ENCODE data around the gene METTL17. TPM values are rescaled to one million over a fixed set of nuclear protein-coding genes. Genes with fewer than 3 reads are reported as not detected.
"Not testable (repeated sequence)": the region's sequence is repeated elsewhere in the genome, so short reads cannot be mapped to it uniquely, and the experiment has no call there.

METTL17 gene, protein sequence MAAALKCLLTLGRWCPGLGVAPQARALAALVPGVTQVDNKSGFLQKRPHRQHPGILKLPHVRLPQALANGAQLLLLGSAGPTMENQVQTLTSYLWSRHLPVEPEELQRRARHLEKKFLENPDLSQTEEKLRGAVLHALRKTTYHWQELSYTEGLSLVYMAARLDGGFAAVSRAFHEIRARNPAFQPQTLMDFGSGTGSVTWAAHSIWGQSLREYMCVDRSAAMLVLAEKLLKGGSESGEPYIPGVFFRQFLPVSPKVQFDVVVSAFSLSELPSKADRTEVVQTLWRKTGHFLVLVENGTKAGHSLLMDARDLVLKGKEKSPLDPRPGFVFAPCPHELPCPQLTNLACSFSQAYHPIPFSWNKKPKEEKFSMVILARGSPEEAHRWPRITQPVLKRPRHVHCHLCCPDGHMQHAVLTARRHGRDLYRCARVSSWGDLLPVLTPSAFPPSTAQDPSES
- total RNA-seq: 63.5 and 118 TPM in 2 replicates

DNA sequence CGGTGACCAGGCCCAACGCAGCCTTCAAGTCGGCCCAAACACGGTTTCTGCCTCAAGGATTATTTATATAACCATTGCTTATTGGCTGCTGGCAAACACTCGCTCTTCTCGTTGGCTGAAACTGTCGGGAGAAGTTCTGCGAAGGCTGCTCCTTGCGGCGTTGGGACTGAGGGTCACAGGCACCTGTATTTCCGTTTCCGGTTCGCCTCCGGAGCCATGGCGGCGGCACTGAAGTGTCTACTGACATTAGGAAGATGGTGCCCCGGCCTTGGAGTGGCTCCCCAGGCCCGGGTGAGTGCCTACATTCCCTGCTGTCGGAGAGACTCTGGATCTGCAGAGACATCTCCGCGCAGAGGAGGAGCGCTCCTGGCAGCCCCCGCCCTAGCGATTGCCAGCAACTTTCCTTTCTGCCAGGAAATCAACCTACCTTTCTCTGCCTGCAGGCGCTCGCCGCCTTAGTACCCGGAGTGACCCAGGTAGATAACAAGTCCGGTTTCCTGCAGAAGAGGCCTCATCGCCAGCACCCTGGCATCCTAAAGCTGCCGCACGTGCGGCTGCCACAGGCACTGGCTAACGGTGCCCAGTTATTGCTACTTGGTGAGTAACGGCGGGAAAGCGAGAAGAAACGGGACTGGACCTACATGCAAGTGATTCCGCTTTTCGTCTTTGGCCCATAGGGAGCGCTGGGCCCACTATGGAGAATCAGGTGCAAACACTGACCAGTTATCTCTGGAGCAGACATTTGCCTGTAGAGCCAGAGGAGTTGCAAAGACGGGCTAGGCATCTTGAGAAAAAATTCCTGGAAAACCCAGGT is at the start of gene METTL17:
METTL17 (plus strand) TSS at position 194 of the 814 bp plus-strand sequence; CDS start at position 217, 23 bp downstream.
- peak; percentile 86 for DNase-seq (ENCODE audit: low read depth)
- peak within 1 kb of the TSS; percentile 88 for H3K4me3 ChIP-seq (ENCODE audit: low read depth, low read length)
- TF ChIP-seq CTCF (conservative IDR thresholded peaks at IDR 0.05; ENCODE audit: low read depth, low read length): peak; percentile 71

GRCh38 chr14:20945146-20945545 is 44.6 kb upstream of the METTL17 start:
- not testable (repeated sequence) for DNase-seq (ENCODE audit: low read depth); H3K4me3 ChIP-seq (ENCODE audit: low read depth, low read length)

GRCh38 chr14:20946707-20947106 is 43.1 kb upstream of the METTL17 start:
- H3K4me3 ChIP-seq (ENCODE audit: low read depth, low read length); DNase-seq (ENCODE audit: low read depth): not testable (repeated sequence)

DNA sequence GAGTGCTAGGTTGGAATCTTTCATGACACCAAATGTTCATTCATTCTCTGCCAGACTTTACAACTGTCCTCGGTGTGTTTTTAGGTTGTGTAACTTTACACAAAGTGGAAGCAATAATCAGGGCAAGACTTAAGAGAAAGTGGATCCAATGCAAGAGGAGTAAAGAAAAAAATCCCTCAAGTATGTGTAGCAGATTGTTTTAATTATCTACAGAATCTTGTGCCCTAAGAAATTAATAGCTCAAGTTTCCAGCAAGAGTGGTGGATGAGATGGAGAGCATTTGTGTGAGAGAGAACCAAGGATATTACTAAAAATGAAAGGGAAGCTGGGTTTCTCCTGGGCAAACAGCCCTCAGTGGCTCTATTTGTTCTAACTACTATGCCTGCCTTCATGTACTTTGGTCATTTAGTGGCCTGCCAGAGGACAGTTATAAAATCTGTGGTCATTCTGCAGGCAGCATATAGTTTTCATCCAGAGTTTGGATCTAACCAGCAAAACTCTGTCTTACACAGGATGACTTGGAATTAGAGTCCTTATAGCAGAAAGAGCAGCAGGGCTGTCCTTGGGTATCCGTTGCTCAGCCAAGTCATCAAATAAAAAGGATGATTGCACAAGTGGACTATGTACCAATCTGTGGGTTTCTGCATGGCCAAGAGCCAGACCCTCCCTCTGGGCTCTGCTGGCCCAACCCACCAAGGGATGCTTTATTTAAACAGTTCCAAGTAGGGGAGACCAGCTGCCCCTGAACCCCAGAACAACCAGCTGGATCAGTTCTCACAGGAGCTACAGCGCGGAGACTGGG is 34.8 kb upstream of the METTL17 start, which contains the start of gene RNASE2:
RNASE2 (plus strand) TSS at position 752 of the 802 bp plus-strand sequence. CDS start 285 bp downstream, outside the sequence.
- not testable (repeated sequence) for H3K4me3 ChIP-seq (ENCODE audit: low read depth, low read length); DNase-seq (ENCODE audit: low read depth)

DNA sequence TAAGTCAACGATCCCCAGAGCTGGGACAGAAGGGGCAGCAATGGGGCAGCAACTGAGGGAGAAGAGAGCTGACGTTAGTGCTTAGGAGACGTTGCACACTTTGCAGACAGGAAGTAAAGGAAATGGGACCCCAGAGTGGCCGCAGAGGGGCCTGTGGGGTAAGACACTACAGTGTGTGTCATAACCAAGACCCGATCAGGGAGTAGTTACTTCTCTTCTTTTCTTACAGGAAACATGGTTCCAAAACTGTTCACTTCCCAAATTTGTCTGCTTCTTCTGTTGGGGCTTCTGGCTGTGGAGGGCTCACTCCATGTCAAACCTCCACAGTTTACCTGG is 34.3 kb upstream of the METTL17 start:
- H3K4me3 ChIP-seq (ENCODE audit: low read depth, low read length); DNase-seq (ENCODE audit: low read depth): not testable (repeated sequence)

GRCh38 chr14:20956376-20956976 is 33.3 kb upstream of the METTL17 start:
- no peak for TF ChIP-seq CTCF (conservative IDR thresholded peaks at IDR 0.05; ENCODE audit: low read depth, low read length)
- H3K4me3 ChIP-seq (ENCODE audit: low read depth, low read length): no peak overlapping the region
- no peak for DNase-seq (ENCODE audit: low read depth)

DNA sequence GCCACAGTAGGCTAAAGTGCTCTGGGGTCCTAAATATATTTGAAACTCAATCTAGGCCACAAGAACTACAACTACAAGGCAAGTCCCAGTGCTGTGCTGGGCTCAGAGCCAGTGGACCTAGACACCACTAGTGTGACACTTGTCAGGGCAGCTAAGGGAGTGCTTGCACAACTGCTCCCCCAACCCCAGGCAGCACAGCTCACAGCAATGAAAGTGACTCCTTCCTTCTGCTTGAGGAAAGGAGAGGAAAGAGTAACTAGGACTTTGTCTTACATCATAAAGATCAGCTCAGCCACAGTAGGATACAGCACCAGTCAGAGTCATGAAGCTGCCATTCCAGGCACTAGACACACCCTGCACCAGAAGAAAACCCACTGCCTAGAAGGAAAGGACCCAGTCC is 30.8 kb upstream of the METTL17 start:
- not testable (repeated sequence) for H3K4me3 ChIP-seq (ENCODE audit: low read depth, low read length); DNase-seq (ENCODE audit: low read depth)

- TF ChIP-seq CTCF (conservative IDR thresholded peaks at IDR 0.05; ENCODE audit: low read depth, low read length): no peak
- DNase-seq (ENCODE audit: low read depth): no peak
- no peak overlapping the region for H3K4me3 ChIP-seq (ENCODE audit: low read depth, low read length)
Measured at GRCh38 chr14:20969336-20969735, 20.4 kb upstream of the METTL17 start.

DNA sequence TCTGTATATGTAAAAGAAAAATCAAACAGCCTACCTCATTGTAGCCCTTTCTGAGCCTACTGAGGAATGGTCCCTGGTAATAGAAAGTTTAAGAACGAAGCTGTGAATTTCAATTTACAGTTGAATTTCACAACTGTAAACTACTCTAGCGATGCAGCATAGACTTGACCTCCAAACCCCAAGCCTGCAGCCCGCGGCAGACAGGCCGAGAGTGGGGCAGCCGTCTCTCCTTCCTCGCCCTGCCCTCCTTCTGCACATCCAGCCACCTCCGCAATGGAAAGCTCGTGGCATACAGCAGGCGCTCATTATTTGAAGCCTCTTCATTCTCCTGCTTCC is 19.2 kb upstream of the METTL17 start:
- no peak for TF ChIP-seq CTCF (conservative IDR thresholded peaks at IDR 0.05; ENCODE audit: low read depth, low read length)

More for the DNA sequence above, 19.2 kb upstream of the METTL17 start:
- no peak for DNase-seq (ENCODE audit: low read depth)
- H3K4me3 ChIP-seq (ENCODE audit: low read depth, low read length): peak overlapping the region; percentile 72
